Measurements from ENCODE around the gene LY6G5B.
"Not testable (repeated sequence)": the region's sequence is repeated elsewhere in the genome, so short reads cannot be mapped to it uniquely, and the experiment has no call there.

The LY6G5B gene

GRCh38 chr6:31691078-31691463 lies 21.3 kb downstream of the LY6G5B start:
- no peak for DNase-seq (ENCODE audit: low read depth)

- no peak for DNase-seq (ENCODE audit: low read depth)
Measured at GRCh38 chr6:31691564-31692108, 21.9 kb downstream of the LY6G5B start.

GRCh38 chr6:31692353-31692752 lies 22.6 kb downstream of the LY6G5B start:
- DNase-seq (ENCODE audit: low read depth), result no peak

- no peak for DNase-seq (ENCODE audit: low read depth)
Measured at GRCh38 chr6:31692886-31693285, 23.1 kb downstream of the LY6G5B start.

- DNase-seq (ENCODE audit: low read depth), result no peak
Measured at GRCh38 chr6:31693535-31693934, 23.8 kb downstream of the LY6G5B start.

- no peak for DNase-seq (ENCODE audit: low read depth)
Measured at GRCh38 chr6:31697555-31697954, 27.8 kb downstream of the LY6G5B start.

GRCh38 chr6:31700740-31701401 lies 31.1 kb downstream of the LY6G5B start:
- DNase-seq (ENCODE audit: low read depth), result no peak

- no peak for DNase-seq (ENCODE audit: low read depth)
Measured at GRCh38 chr6:31701666-31702404, 32.1 kb downstream of the LY6G5B start.

GRCh38 chr6:31702405-31702818 lies 32.6 kb downstream of the LY6G5B start:
- peak; percentile 18 for DNase-seq (ENCODE audit: low read depth)

GRCh38 chr6:31702819-31703716 lies 33.3 kb downstream of the LY6G5B start, which contains the start of gene ABHD16A:
ABHD16A (minus strand) TSS chr6:31703324; CDS start chr6:31703281, 43 bp downstream.
- peak; percentile 96 for DNase-seq (ENCODE audit: low read depth)

GRCh38 chr6:31705931-31706330 lies 36.2 kb downstream of the LY6G5B start:
- DNase-seq (ENCODE audit: low read depth), result no peak

- DNase-seq (ENCODE audit: low read depth), result no peak
Measured at GRCh38 chr6:31706599-31706998, 36.8 kb downstream of the LY6G5B start, which contains the start of gene LY6G6F. LY6G6F (plus strand) TSS chr6:31706866; CDS start chr6:31706907, 41 bp downstream.

- no peak for DNase-seq (ENCODE audit: low read depth)
Measured at GRCh38 chr6:31707701-31708100, 37.9 kb downstream of the LY6G5B start.

GRCh38 chr6:31708224-31708623 lies 38.4 kb downstream of the LY6G5B start:
- no peak for DNase-seq (ENCODE audit: low read depth)

- not testable (repeated sequence) for DNase-seq (ENCODE audit: low read depth)
Measured at GRCh38 chr6:31709157-31709556, 39.4 kb downstream of the LY6G5B start.

- DNase-seq (ENCODE audit: low read depth), result no peak
Measured at GRCh38 chr6:31710523-31711219, 40.9 kb downstream of the LY6G5B start.

GRCh38 chr6:31711233-31711632 lies 41.5 kb downstream of the LY6G5B start:
- no peak for DNase-seq (ENCODE audit: low read depth)

GRCh38 chr6:31712296-31712695 lies 42.5 kb downstream of the LY6G5B start:
- no peak for DNase-seq (ENCODE audit: low read depth)

- no peak for DNase-seq (ENCODE audit: low read depth)
Measured at GRCh38 chr6:31713465-31713864, 43.7 kb downstream of the LY6G5B start.

GRCh38 chr6:31713991-31714684 lies 44.4 kb downstream of the LY6G5B start:
- no peak for DNase-seq (ENCODE audit: low read depth)
